WTC11 (cell line): Measurements from ENCODE around the gene CPNE1. TPM values are rescaled to one million over a fixed set of nuclear protein-coding genes. Genes with fewer than 3 reads are reported as not detected.

Experiments
- ATAC-seq: fragments of 200-7000 bp; cut with Tn5 transposase; 2 replicates; pipeline ENCODE4 v1.10.0; 2021; ENCODE audit warnings: mild to moderate bottlenecking, moderate library complexity
- Bru-seq: library from RNA; stranded (reverse); fragments of 400-500 nt; gene quantifications from one replicate; lab custom pipeline; 2021; lab: Mats Ljungman, UMichigan
- CTCF ChIA-PET: fragments of 300-600 bp; sonication (Branson Sonifier 250); formaldehyde crosslinking; loops from one replicate; lab custom pipeline; 2021; ENCODE audit warnings: antibody characterized with exemption; lab: Charles Lee
- POLR2A ChIA-PET: fragments of 350-600 bp; sonication (Branson Sonifier 250); formaldehyde crosslinking; loops from one replicate; lab custom pipeline; 2021; ENCODE audit warnings: antibody characterized with exemption; lab: Charles Lee
- DNase-seq: peaks from one replicate; pipeline ENCODE4 v3.0.0; 2021; ENCODE audit warnings: low spot score
- H3K27ac Mint-ChIP-seq: 2 replicates; pipeline ENCODE4 v1.8.0; 2021; ENCODE audit warnings: mixed read lengths
- H3K27me3 Mint-ChIP-seq: 2 replicates; pipeline ENCODE4 v1.8.0; 2021; ENCODE audit warnings: low read depth, mild to moderate bottlenecking, moderate library complexity, mixed read lengths
- H3K36me3 Mint-ChIP-seq: 2 replicates; pipeline ENCODE4 v1.8.0; 2021; ENCODE audit warnings: mixed read lengths
- H3K4me1 Mint-ChIP-seq: 2 replicates; pipeline ENCODE4 v1.8.0; 2022; ENCODE audit warnings: mixed read lengths
- H3K4me3 Mint-ChIP-seq: 2 replicates; pipeline ENCODE4 v1.8.0; 2021; ENCODE audit warnings: mild to moderate bottlenecking, moderate library complexity, mixed read lengths
- H3K9me3 Mint-ChIP-seq: 2 replicates; pipeline ENCODE4 v1.8.0; 2021; ENCODE audit warnings: mixed read lengths
- AR ChIP-seq: fragments of 250-450 bp; sonication (Bioruptor Pico); IDR thresholded peaks from 2 replicates; pipeline ENCODE4 v1.9.0; 2021; ENCODE audit warnings: mild to moderate bottlenecking
- ATF2 ChIP-seq: sonication (generic); formaldehyde crosslinking; IDR thresholded peaks from 2 replicates; pipeline ENCODE4 v1.8.1; 2022; ENCODE audit warnings: low read depth, missing genetic modification reagents, borderline replicate concordance
- ATF6 ChIP-seq: sonication (generic); formaldehyde crosslinking; IDR thresholded peaks from 2 replicates; pipeline ENCODE4 v1.8.1; 2023; ENCODE audit warnings: mild to moderate bottlenecking, missing genetic modification reagents
- CREM ChIP-seq: sonication (generic); formaldehyde crosslinking; IDR thresholded peaks from 2 replicates; pipeline ENCODE4 v1.8.1; 2022; ENCODE audit warnings: mild to moderate bottlenecking, missing genetic modification reagents, moderate library complexity
- E2F5 ChIP-seq: sonication (generic); formaldehyde crosslinking; IDR thresholded peaks from 2 replicates; pipeline ENCODE4 v1.8.1; 2022; ENCODE audit warnings: mild to moderate bottlenecking, moderate library complexity, missing genetic modification reagents
- ERG ChIP-seq: fragments of 250-450 bp; sonication (Bioruptor Pico); IDR thresholded peaks from 2 replicates; pipeline ENCODE4 v1.8.0; 2021; ENCODE audit warnings: mild to moderate bottlenecking
- ESRRA ChIP-seq: sonication (generic); formaldehyde crosslinking; IDR thresholded peaks from 2 replicates; pipeline ENCODE4 v1.8.1; 2022; ENCODE audit warnings: mild to moderate bottlenecking, missing genetic modification reagents, borderline replicate concordance
- FOXP1 ChIP-seq: sonication (generic); formaldehyde crosslinking; IDR thresholded peaks from 2 replicates; pipeline ENCODE4 v1.8.0; 2022; ENCODE audit warnings: missing genetic modification reagents, mild to moderate bottlenecking, moderate library complexity, borderline replicate concordance
- HMGA2 ChIP-seq: fragments of 250-450 bp; sonication (Bioruptor Pico); IDR thresholded peaks from 2 replicates; pipeline ENCODE4 v1.4.0; 2021; ENCODE audit warnings: mild to moderate bottlenecking, moderate library complexity
- HMGXB4 ChIP-seq: sonication (generic); formaldehyde crosslinking; IDR thresholded peaks from 2 replicates; pipeline ENCODE4 v1.8.1; 2023; ENCODE audit warnings: mild to moderate bottlenecking, moderate library complexity, missing genetic modification reagents
- MAX ChIP-seq: sonication (generic); formaldehyde crosslinking; IDR thresholded peaks from 2 replicates; pipeline ENCODE4 v1.8.0; 2022; ENCODE audit warnings: mild to moderate bottlenecking, missing genetic modification reagents
- NFATC4 ChIP-seq: fragments of 250-450 bp; sonication (Bioruptor Pico); IDR thresholded peaks from 2 replicates; pipeline ENCODE4 v1.9.0; 2021; ENCODE audit warnings: mild to moderate bottlenecking
- RORB ChIP-seq: fragments of 250-450 bp; sonication (Bioruptor Pico); IDR thresholded peaks from 2 replicates; pipeline ENCODE4 v1.9.0; 2021; ENCODE audit warnings: mild to moderate bottlenecking
- SMAD3 ChIP-seq: sonication (generic); formaldehyde crosslinking; IDR thresholded peaks from 2 replicates; pipeline ENCODE4 v1.8.0; 2022; ENCODE audit warnings: missing genetic modification reagents, mild to moderate bottlenecking, borderline replicate concordance
- TEAD1 ChIP-seq: sonication (generic); formaldehyde crosslinking; IDR thresholded peaks from 2 replicates; pipeline ENCODE4 v1.8.0; 2022; ENCODE audit warnings: mild to moderate bottlenecking, missing genetic modification reagents
- ZMAT4 ChIP-seq: fragments of 250-450 bp; sonication (Bioruptor Pico); IDR thresholded peaks from 2 replicates; pipeline ENCODE4 v1.9.0; 2021; ENCODE audit warnings: mild to moderate bottlenecking
- ZNF138 ChIP-seq: sonication (generic); formaldehyde crosslinking; conservative IDR thresholded peaks from 2 replicates; pipeline ENCODE4 v1.8.1; 2022; ENCODE audit warnings: mild to moderate bottlenecking, moderate library complexity, missing genetic modification reagents
- ZNF263 ChIP-seq: sonication (generic); formaldehyde crosslinking; IDR thresholded peaks from 2 replicates; pipeline ENCODE4 v1.8.1; 2022; ENCODE audit warnings: low read depth, mild to moderate bottlenecking, moderate library complexity, missing genetic modification reagents
- ZNF416 ChIP-seq: fragments of 250-450 bp; sonication (Bioruptor Pico); IDR thresholded peaks from 2 replicates; pipeline ENCODE4 v1.9.0; 2021; ENCODE audit warnings: mild to moderate bottlenecking, inconsistent platforms
- ZNF671 ChIP-seq: fragments of 250-450 bp; sonication (Bioruptor Pico); IDR thresholded peaks from 2 replicates; pipeline ENCODE4 v1.8.0; 2021; ENCODE audit warnings: mild to moderate bottlenecking
- long read RNA-seq, 3 experiments: library from RNA in 1 of 3; library from capped mRNA in 1 of 3; library from polyadenylated mRNA in 1 of 3; unstranded in 2 of 3; stranded (forward) in 1 of 3; transcript quantifications; one replicate each; pipeline ENCODE4 v2.0.0, GENCODE V29; 2021
- total RNA-seq: library from RNA; stranded (reverse); gene quantifications from 3 replicates; pipeline ENCODE4 v1.2.3, GENCODE V29; 2021

The CPNE1 gene
- 287 to 312 TPM (median 299 TPM) in 3 replicates for total RNA-seq
- percentile 92 among the genes with signal in this experiment for Bru-seq, nascent RNA
- long read RNA-seq, experiment 1, transcript CPNE1-204 (16 exons, 1,928 nt), result major isoform, 113 of 341 reads
- long read RNA-seq, experiment 1, partial matches to known transcripts, result 25 of 341 reads
- long read RNA-seq, experiment 1, other reads (novel, unspliced or antisense), result 203 of 341 reads
- long read RNA-seq, experiment 2, transcript CPNE1-204 (16 exons, 1,928 nt), result major isoform, 61 of 206 reads
- long read RNA-seq, experiment 2, transcript CPNE1-221 (2 exons, 625 nt), result minor isoform, 11 of 206 reads
- long read RNA-seq, experiment 2, partial matches to known transcripts, result 52 of 206 reads
- long read RNA-seq, experiment 2, other reads (novel, unspliced or antisense), result 82 of 206 reads
- long read RNA-seq, experiment 3, transcript CPNE1-204 (16 exons, 1,928 nt), result major isoform, 38 of 160 reads
- long read RNA-seq, experiment 3, partial matches to known transcripts, result 11 of 160 reads
- long read RNA-seq, experiment 3, other reads (novel, unspliced or antisense), result 110 of 160 reads

- peaks cover 12% of the 10 kb centered on the region for H3K36me3 Mint-ChIP-seq
- DNase-seq, result peak; percentile 95
- peak within 1 kb of the TSS; percentile 100 for H3K27ac Mint-ChIP-seq
- peak; percentile 89 for ATAC-seq
- ChIA-PET CTCF (interaction anchor here (0.6 to 1.4 kb wide), 10 partner anchors 12 to 290 kb away, joined by 3 to 12 read pairs (median 4); partner anchors contain the start of genes SCAND1 and SPAG4), POLR2A (interaction anchor here (0.5 to 1.4 kb wide), 7 partner anchors 38 to 123 kb away, joined by 3 to 16 read pairs (median 5); partner anchors contain the start of genes ERGIC3, RBM39 and SPAG4)
- H3K27me3 Mint-ChIP-seq, result no peaks in the 10 kb centered on the region
- peak within 1 kb of the TSS; percentile 96 for H3K4me3 Mint-ChIP-seq
- H3K4me1 Mint-ChIP-seq, result peaks cover 41% of the 10 kb centered on the region
- H3K9me3 Mint-ChIP-seq, result no peaks in the 10 kb centered on the region
- no peak for TF ChIP-seq ESRRA (CRISPR knock-in tag)
- peak; percentile 64; the same call in 1 of the 2 replicates for TF ChIP-seq ZNF416 (CRISPR knock-in tag)
- no peak for TF ChIP-seq ZMAT4 (CRISPR knock-in tag)
- TF ChIP-seq ZNF263, result no peak
- peak; percentile 47; the same call in 1 of the 2 replicates for TF ChIP-seq ZNF138 (CRISPR knock-in tag)
- TF ChIP-seq E2F5 (CRISPR knock-in tag), result peak; percentile 83; the same call in 1 of the 2 replicates
- TF ChIP-seq FOXP1, result peak; percentile 39; the same call in 1 of the 2 replicates
- TF ChIP-seq TEAD1 (CRISPR knock-in tag), result peak; percentile 82; the same call in 1 of the 2 replicates
- TF ChIP-seq ATF2 (CRISPR knock-in tag), result no peak; the same call in 1 of the 2 replicates
- TF ChIP-seq HMGXB4 (CRISPR knock-in tag), result peak; percentile 95
- TF ChIP-seq MAX (CRISPR knock-in tag), result peak; percentile 86
- no peak for TF ChIP-seq ERG (CRISPR knock-in tag)
- no peak for TF ChIP-seq ZNF671
- peak; percentile 89 for TF ChIP-seq CREM
- peak; percentile 75; the same call in 1 of the 2 replicates for TF ChIP-seq AR (CRISPR knock-in tag)
- TF ChIP-seq NFATC4 (CRISPR knock-in tag), result peak; percentile 71; the same call in 1 of the 2 replicates
- no peak for TF ChIP-seq ATF6 (CRISPR knock-in tag)
- no peak for TF ChIP-seq HMGA2 (CRISPR knock-in tag)
- TF ChIP-seq SMAD3 (CRISPR knock-in tag), result peak; percentile 75
- TF ChIP-seq RORB (CRISPR knock-in tag), result no peak
Measured at GRCh38 chr20:35664466-35665206, at the start of gene CPNE1, which contains the start of gene RBM12. Gene CPNE1, minus strand, starts transcription at chr20:35664900. Its CDS starts 31,977 bp downstream, at chr20:35632923. Gene RBM12, minus strand, starts transcription at chr20:35664900. Its CDS starts 9,578 bp downstream, at chr20:35655322.
